GM12878 (cell line): ENCODE data around the gene KIF2C. TPM values are rescaled to one million over a fixed set of nuclear protein-coding genes. Genes with fewer than 3 reads are reported as not detected.

ENCODE experiments used
- BCL11A ChIP-seq: IDR thresholded peaks from 2 replicates; pipeline ENCODE4 v1.6.1; 2011; ENCODE audit warnings: low read depth, low read length
- E2F8 ChIP-seq: fragments of 450-650 bp; IDR thresholded peaks from 2 replicates; pipeline ENCODE4 v1.6.1; 2018; ENCODE audit warnings: mild to moderate bottlenecking, low read depth, moderate library complexity; ENCODE audit not compliant: partially characterized antibody
- FOXK2 ChIP-seq: fragments of 450-650 bp; IDR thresholded peaks from 2 replicates; pipeline ENCODE4 v1.6.1; 2017; ENCODE audit warnings: mild to moderate bottlenecking, moderate library complexity
- PRDM15 ChIP-seq: fragments of 450-650 bp; formaldehyde crosslinking; IDR thresholded peaks from 2 replicates; pipeline ENCODE4 v1.4.0; 2020; ENCODE audit warnings: mild to moderate bottlenecking, moderate library complexity
- RUNX3 ChIP-seq: IDR thresholded peaks from 2 replicates; pipeline ENCODE4 v1.6.1; 2012; ENCODE audit warnings: low read length, inconsistent platforms
- polyA plus RNA-seq, 11 experiments: library from polyadenylated mRNA; depleted of rRNA in 4 of 11; unstranded in 6 of 11; stranded (reverse) in 5 of 11; fragments of >200 nt; fragmentation: Nextera tagmentation in 4 of 11; fragmentation: Illumina TruSeq in 1 of 11; extraction: Ambion mirVana in 4 of 11; extraction: Trizol in 1 of 11; gene quantifications; 1 replicate in 1 of 11; 2 replicates in 10 of 11; pipeline versions ENCODE4 v1.2.1 to v1.2.3, GENCODE V29; 2011 to 2016; ENCODE audit warnings: inconsistent platforms in 2 of 11, missing spikeins in 2 of 11, low read depth in 1 of 11
- total RNA-seq, 4 experiments: library from RNA; depleted of rRNA in 3 of 4; stranded (reverse); fragments of >200 nt in 3 of 4; fragmentation: Illumina TruSeq in 1 of 4; extraction: Trizol in 1 of 4; gene quantifications; 2 replicates each; pipeline versions ENCODE4 v1.2.1 to v1.2.3, GENCODE V29; 2013 to 2021

Gene KIF2C
- total and polyA plus RNA-seq, 10 of the 15 experiments (the other 5 are each of a cell fraction or from before 2014, with no cell fraction given) = 42.3 to 104 (median 83.8) TPM

DNA sequence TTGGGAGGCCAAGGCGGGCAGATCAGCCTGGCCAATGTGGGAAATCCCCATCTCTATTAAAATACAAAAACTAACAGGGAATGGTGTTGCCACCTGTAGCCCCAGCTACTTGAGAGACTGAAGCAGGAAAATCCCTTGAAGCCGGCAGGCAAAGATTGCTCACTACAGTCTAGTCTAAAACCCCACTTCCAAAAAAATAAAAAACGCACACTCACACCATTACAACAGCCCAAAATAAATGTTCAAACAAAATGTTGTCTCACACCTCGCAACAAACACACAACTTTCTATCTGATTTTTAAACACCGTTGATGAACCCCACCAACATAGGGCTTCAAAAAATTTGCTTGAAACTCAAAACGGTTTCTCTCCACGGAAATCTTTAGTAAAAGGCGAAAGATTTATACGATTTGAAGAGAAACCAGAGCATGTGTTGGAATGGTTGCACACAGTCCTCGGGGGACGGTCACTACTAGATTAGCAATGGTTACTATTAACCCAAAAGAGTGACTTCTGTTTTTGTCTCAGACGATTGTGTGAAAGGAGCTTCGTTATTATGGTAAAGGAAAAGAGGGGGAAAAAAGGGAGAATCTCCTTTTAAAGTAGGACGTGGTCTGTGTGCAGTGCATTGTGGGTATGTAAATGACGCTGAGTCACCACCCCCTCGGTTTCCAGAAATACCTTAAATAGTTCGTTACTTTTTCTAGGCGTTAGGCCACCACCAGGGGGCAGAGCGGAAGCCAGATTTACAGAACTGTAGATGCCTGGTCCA lies 8.7 kb upstream of the KIF2C start, which contains the start of gene RNU5D-1 (continued):
- TF ChIP-seq E2F8 (no peak), FOXK2 (peak; percentile 59; the same call in 1 of the 2 replicates), BCL11A (peak; percentile 74), RUNX3 (peak; percentile 66), PRDM15 (CRISPR knock-in tag) (peak; percentile 99)
